HG03558 (cell line): Measurements from ENCODE around the gene DPY19L1.
"Not testable (repeated sequence)": the region's sequence is repeated elsewhere in the genome, so short reads cannot be mapped to it uniquely, and the experiment has no call there.

Experiments
- ATAC-seq: cut with Tn5 transposase; IDR thresholded peaks from one replicate; pipeline ENCODE4 v1.9.1; 2021; ENCODE audit warnings: moderate number of reproducible peaks; ENCODE audit not compliant: unreplicated experiment; ENCODE audit errors: extremely low read depth

The DPY19L1 gene

GRCh38 chr7:34996423-34997090 is 40.7 kb downstream of the DPY19L1 start:
- not testable (repeated sequence) for ATAC-seq

- no peak for ATAC-seq
These were observed 41.5 kb downstream of the DPY19L1 start for GRCh38 chr7:34995757-34996156.

DNA sequence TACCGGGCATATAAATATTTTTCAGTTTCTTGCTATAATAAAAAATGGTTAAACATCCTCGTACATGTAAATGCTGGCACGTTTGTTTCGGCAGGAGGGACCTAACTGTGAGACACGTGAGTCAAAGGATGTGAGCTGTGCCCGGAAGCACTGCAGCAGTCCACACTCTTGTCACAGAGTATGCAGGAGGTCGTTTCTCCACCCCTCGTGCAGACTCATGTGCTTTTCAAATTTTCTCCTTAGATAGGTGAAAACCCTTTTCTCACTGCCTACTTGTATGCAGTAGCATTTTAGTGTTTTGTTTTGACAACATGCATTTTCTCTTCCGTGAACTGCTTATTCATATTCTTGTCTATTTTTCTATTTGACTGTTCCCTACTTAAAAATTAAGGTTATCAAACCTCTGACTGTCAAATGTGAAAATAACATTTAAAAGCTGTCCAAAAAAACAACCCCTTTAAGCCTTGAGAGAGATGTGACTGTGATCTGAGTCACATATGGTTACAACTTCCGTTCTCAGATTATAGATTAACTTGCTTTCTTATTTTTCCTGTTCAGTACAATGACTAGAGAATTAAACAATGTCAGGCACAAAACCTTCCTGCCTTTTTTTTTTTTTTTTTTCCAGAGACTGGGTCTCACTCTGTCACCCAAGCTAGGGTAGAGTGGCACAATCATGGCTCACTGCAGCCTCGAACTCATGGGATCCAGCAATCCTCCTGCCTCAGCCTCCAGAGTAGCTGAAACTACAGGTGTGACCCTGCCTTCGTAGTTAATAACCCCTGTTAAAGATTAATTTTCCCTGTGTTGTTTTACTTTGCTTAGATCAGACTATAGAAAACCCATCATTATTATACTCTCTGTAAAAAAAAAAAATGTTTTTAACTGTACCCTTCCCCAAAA is 45.1 kb downstream of the DPY19L1 start:
- peak; percentile 71 for ATAC-seq

DNA sequence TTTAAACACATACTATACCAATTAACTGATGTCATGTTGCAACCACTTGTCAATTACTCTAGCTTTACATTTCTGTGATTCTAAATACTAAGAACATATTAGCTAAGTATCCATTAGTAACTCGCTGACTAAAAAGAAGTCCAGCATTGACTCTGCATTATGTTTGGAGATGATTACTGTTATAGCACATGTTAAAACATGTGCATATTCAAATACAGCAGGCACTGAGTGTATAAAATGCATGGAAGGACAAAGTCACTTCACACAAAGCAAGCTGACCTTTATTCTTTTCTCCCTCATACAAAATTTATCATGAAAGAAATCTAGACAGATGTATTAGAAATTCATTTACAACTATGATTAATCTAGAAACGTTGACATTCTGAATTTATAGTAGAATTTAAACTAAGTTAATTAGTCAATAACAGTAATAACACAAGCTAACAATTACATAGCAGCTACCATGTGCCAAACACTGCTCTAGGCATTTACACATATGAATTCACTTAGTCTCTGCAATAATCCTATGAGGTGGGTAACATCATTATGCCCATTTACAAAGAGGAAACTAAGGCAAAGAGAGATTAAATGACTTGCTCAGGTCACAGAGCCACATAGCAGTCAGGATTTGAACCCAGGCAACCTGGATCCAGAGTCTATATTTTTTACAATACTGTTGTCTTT is 48.7 kb downstream of the DPY19L1 start:
- not testable (repeated sequence) for ATAC-seq

DNA sequence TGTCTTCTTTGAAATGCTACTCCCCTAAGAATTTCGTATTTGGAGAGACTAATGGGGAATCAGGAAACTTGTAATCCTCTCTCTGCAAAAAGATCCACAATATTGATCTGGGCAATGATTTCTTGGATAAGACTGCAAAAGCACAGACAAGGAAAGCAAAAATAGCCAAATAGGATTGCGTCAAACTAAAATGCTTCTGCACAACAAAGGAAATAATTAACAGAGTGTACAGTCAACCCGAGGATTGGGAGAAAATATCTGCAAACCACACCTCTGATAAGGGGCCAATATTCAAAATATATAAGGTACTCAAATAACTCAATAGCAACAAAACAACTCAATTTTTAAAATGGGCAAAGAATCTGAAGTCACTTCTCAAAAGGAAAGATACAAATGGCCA is 52.1 kb downstream of the DPY19L1 start:
- not testable (repeated sequence) for ATAC-seq

- not testable (repeated sequence) for ATAC-seq
These were observed 53.1 kb downstream of the DPY19L1 start for GRCh38 chr7:34984140-34984539.

GRCh38 chr7:34982371-34983019 is 54.8 kb downstream of the DPY19L1 start:
- no peak for ATAC-seq

GRCh38 chr7:34979124-34979523 is 58.2 kb downstream of the DPY19L1 start:
- not testable (repeated sequence) for ATAC-seq

DNA sequence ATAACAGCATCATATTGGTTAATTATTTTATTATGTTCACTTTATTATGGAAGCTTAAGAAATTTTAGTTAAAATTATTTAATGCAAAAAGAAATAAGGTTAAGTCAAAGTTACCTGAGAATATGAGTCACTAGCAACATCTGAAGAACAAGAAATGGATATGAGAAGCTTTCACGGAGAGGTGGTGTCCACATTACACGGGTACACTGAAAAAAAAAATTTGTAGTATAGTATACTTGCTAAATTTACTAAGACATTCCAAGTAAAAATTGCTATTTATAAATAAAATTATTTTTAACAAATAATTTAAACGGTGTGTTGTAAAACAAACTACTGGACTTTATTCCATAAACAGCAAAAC is 63.9 kb downstream of the DPY19L1 start:
- ATAC-seq = no peak

DNA sequence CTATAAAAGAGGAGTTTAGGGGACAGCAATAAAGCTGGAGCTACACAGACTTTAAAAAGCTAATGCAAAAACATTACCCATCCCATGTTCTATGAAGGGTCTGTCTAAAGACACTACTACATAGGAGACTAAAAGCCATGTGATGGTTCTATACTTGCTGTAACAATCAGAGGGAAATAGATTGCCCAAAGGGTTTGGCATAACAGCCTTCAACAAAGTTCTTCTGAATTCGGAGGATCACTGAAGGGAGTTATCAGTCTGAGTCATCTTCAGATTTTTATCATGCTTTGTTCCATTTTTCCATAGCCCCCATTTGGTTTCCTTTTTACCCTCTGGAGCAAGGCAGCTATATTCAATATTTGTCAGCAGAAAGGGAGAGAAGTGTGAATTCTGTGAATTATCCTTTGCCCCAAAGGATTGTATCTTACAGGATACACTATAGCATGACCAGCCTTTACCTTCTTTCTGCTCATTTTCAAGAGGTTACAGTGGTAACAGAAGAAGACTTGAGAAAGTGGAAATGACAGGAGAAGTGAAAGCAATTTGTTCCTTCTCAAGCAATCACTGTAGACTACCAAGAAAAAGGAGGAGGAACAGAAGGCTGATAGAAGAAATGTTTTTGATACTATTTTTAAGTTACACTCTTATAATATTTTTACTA is 64.4 kb downstream of the DPY19L1 start:
- ATAC-seq = not testable (repeated sequence)

GRCh38 chr7:34967818-34968217 is 69.5 kb downstream of the DPY19L1 start:
- ATAC-seq = not testable (repeated sequence)

DNA sequence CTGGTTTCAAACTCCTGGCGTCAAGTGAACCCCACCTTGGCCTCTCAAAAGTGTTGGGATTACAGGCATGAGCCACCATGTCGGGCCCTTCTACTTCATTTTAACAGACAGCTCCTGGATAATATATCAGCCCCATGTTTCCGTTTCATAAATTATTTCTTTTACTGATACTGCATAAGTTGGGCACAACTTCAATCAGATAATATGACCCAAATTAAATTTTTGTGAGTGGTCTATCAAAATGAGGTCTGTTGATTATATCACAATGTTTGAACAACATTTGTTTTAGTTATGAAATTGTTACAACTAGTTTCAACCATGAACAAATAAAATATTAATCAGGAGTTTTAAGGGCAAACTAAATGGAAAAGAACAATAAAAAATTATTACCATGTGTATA is 70.8 kb downstream of the DPY19L1 start:
- ATAC-seq = not testable (repeated sequence)

- no peak for ATAC-seq
These were observed 79.3 kb downstream of the DPY19L1 start for GRCh38 chr7:34958021-34958420.

GRCh38 chr7:34952822-34953221 is 84.5 kb downstream of the DPY19L1 start:
- ATAC-seq = no peak

DNA sequence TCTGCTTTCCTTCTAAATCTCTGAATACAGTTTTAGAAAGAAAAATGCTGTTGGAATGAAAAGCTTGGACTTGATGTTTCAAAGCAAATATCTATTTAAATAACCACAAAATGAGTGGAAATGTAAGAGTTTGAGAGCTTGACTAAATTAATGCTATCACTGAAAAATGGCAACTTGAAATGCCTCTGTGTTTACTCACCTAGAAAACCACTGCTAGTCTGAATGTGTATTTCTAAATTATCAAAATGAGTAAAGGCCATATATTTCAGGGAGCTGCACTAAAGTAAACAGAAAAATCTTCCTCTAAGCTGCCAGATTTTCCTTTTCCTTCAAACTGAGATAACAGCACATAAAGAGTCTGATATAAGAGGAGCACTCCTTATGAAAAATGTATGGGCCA is 87.9 kb downstream of the DPY19L1 start:
- no peak for ATAC-seq

DNA sequence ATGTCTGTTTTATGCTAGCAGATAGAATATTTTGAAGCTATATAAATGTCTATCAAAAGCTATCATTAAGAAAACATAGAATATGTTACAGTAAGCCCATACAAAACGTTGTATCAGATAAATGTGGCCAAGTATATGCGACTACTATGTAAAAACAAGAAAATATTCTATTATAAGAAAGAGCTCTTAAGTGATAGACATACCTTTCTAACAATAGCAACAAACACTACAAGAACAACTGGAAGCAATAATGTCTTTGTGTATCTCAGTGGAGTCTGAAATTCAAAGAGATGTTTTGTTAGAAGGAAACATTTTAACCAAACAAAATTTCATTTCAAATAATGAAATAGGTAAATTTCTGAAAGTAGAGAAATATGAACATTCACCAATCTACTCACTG is 89.9 kb downstream of the DPY19L1 start:
- not testable (repeated sequence) for ATAC-seq

DNA sequence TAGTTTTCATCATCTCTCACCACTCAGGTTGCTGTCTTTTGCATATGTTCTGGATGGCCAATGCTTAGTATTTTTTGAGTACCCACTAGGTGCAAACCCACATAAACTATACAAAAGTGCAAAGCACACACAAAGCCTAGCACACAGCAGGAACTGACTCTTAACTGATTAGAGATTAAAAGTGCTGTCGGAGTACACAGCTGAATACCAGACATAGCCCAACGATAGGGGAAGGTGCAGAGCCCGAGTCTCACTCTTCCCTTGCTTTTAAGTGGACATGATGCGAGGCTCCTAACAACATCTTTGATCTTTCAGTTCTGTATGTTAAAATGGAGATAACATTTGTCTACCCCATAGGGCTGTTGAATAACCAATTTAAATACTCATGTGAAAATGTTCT is 90.8 kb downstream of the DPY19L1 start:
- ATAC-seq = no peak

DNA sequence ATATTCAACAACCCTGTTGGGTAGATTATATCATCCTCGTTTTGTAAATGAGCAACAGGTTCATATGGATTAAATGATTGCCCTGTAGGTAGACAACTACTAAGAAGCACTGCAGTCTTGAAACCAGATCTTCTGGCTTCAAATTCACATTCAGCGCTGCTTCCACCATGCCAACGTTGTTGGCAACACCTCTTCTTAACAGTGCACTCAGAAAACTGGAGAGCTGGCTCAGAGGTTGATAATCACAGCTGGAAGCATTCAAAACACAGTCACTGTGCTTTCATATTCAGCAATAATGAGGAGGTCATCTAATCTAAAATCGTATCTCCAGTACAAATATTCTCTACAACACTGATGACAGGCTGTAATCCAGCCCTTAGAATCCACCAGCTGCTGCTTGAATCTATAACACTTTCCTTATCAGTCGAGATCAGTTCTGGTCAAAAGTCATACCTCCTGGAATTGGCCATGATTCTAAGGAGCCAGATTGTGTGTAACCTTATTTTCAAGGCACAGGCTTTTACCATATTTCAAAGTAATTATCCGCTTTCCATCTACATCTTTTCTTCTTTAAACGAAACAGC is 91.3 kb downstream of the DPY19L1 start:
- ATAC-seq = not testable (repeated sequence)

GRCh38 chr7:34939175-34939574 is 98.1 kb downstream of the DPY19L1 start:
- no peak for ATAC-seq
